H1 (cell line): ENCODE results near the gene APOA1. TPM values are rescaled to one million over a fixed set of nuclear protein-coding genes. Genes with fewer than 3 reads are reported as not detected.

Experiments
- CTCF ChIA-PET: fragments of 300-600 bp; sonication (Branson Sonifier 250); formaldehyde crosslinking; loops from one replicate; lab custom pipeline; 2021; ENCODE audit not compliant: partially characterized antibody; lab: Charles Lee
- POLR2A ChIA-PET: fragments of 300-600 bp; sonication (Branson Sonifier 250); formaldehyde crosslinking; loops from one replicate; lab custom pipeline; 2021; ENCODE audit warnings: inconsistent platforms; ENCODE audit not compliant: partially characterized antibody; lab: Charles Lee
- DNase-seq, 2 experiments: peaks; one replicate each; pipeline versions ENCODE4 v3.0.0 to v3.0.0-alpha.2; 2010 to 2022; ENCODE audit warnings: low spot score in 2 of 2, low read depth in 1 of 2, mixed read lengths in 1 of 2
- FAIRE-seq: peaks from 2 replicates; lab custom pipeline; 2011; peaks lifted over from hg19 to GRCh38; lab: Jason Lieb, UNC
- H2AFZ ChIP-seq: 2 replicates; pipeline ENCODE4 v1.8.1; 2012; ENCODE audit warnings: low read length, inconsistent platforms
- H2AK5ac ChIP-seq: 2 replicates; pipeline ENCODE4 v1.6.1; 2013; ENCODE audit warnings: low read depth, low read length
- H2BK120ac ChIP-seq: replicated peaks from 2 replicates; pipeline ENCODE3; 2013; ENCODE audit warnings: low read depth, low read length, inconsistent platforms
- H2BK12ac ChIP-seq: 2 replicates; pipeline ENCODE4 v1.6.1; 2013; ENCODE audit warnings: low read depth, low read length
- H2BK15ac ChIP-seq: 2 replicates; pipeline ENCODE4 v1.6.1; 2013; ENCODE audit warnings: low read length
- H2BK20ac ChIP-seq: 2 replicates; pipeline ENCODE4 v1.6.1; 2013; ENCODE audit warnings: low read length
- H2BK5ac ChIP-seq: 2 replicates; pipeline ENCODE4 v1.6.1; 2013; ENCODE audit warnings: low read depth, low read length
- H3K14ac ChIP-seq: 2 replicates; pipeline ENCODE4 v1.6.1; 2013; ENCODE audit warnings: inconsistent platforms; ENCODE audit not compliant: insufficient read length
- H3K18ac ChIP-seq: 2 replicates; pipeline ENCODE4 v1.6.1; 2013; ENCODE audit warnings: low read length; ENCODE audit errors: extremely low read depth
- H3K23ac ChIP-seq: 2 replicates; pipeline ENCODE4 v1.6.1; 2013; ENCODE audit warnings: inconsistent platforms; ENCODE audit not compliant: insufficient read length
- H3K23me2 ChIP-seq: 2 replicates; pipeline ENCODE4 v1.6.1; 2013; ENCODE audit warnings: low read depth, low read length
- H3K27ac ChIP-seq: 2 replicates; pipeline ENCODE4 v1.6.1; 2011; ENCODE audit warnings: low read depth, low read length, inconsistent platforms
- H3K27me3 ChIP-seq, 4 experiments: replicated peaks in 1 of 4; 1 replicate in 1 of 4; 2 replicates in 3 of 4; pipeline versions ENCODE4 v1.6.1 to v1.8.1; 2011 to 2013; ENCODE audit warnings: low read length in 3 of 4, mild to moderate bottlenecking in 3 of 4, inconsistent platforms in 2 of 4, mixed read lengths in 2 of 4, moderate library complexity in 1 of 4; ENCODE audit not compliant: control insufficient read depth in 3 of 4, insufficient read depth in 3 of 4; ENCODE audit errors: extremely low read depth in 1 of 4
- H3K36me3 ChIP-seq, 4 experiments: 2 replicates each; pipeline versions ENCODE4 v1.6.1 to v1.8.1; 2011 to 2013; ENCODE audit warnings: mild to moderate bottlenecking in 4 of 4, low read length in 3 of 4, moderate library complexity in 2 of 4, control low read depth in 1 of 4, inconsistent platforms in 1 of 4; ENCODE audit not compliant: insufficient read depth in 4 of 4, control insufficient read depth in 2 of 4
- H3K4ac ChIP-seq: replicated peaks from 2 replicates; pipeline ENCODE3; 2013; ENCODE audit warnings: low read length, low read depth, mixed read lengths, inconsistent platforms; ENCODE audit not compliant: insufficient read length
- H3K4me1 ChIP-seq, 4 experiments: replicated peaks in 1 of 4; 1 replicate in 1 of 4; 2 replicates in 3 of 4; pipeline versions ENCODE4 v1.6.1 to v1.8.1; 2011 to 2013; ENCODE audit warnings: low read length in 3 of 4, inconsistent platforms in 2 of 4, mixed read lengths in 1 of 4; ENCODE audit not compliant: insufficient read depth in 4 of 4, control insufficient read depth in 3 of 4
- H3K4me2 ChIP-seq, 2 experiments: 2 replicates each; pipeline versions ENCODE4 v1.6.1 to v1.8.1; 2011 to 2013; ENCODE audit warnings: low read depth in 2 of 2, low read length in 2 of 2, control low read depth in 1 of 2, inconsistent platforms in 1 of 2, mild to moderate bottlenecking in 1 of 2; ENCODE audit not compliant: insufficient read depth in 1 of 2
- H3K4me3 ChIP-seq, 4 experiments: fragments of 200-600, 300-600 bp in 1 of 4; sonication (generic), shearing (Covaris generic), sonication (Bioruptor Twin) in 1 of 4; 2 replicates each; pipeline versions ENCODE4 v1.5.1 to v1.8.1; 2011 to 2016; ENCODE audit warnings: low read length in 4 of 4, low read depth in 3 of 4, control low read depth in 2 of 4, inconsistent platforms in 2 of 4, mild to moderate bottlenecking in 2 of 4, mixed read lengths in 1 of 4, moderate library complexity in 1 of 4; ENCODE audit not compliant: insufficient read depth in 2 of 4; ENCODE audit errors: extremely low read depth in 1 of 4
- H3K56ac ChIP-seq: replicated peaks from 2 replicates; pipeline ENCODE3; 2013; ENCODE audit warnings: low read depth, mild to moderate bottlenecking, mixed read lengths, low read length, inconsistent platforms; ENCODE audit not compliant: insufficient read length
- H3K79me1 ChIP-seq: 2 replicates; pipeline ENCODE4 v1.6.1; 2013; ENCODE audit warnings: low read depth, low read length, control low read depth
- H3K79me2 ChIP-seq, 2 experiments: 2 replicates each; pipeline versions ENCODE4 v1.6.1 to v1.8.1; 2012 to 2013; ENCODE audit warnings: low read length in 2 of 2, mild to moderate bottlenecking in 2 of 2, inconsistent platforms in 1 of 2; ENCODE audit not compliant: insufficient read depth in 2 of 2, control insufficient read depth in 1 of 2
- H3K9ac ChIP-seq, 4 experiments: replicated peaks in 1 of 4; 1 replicate in 1 of 4; 2 replicates in 3 of 4; pipeline versions ENCODE4 v1.6.1 to v1.8.1; 2011 to 2013; ENCODE audit warnings: low read depth in 3 of 4, low read length in 3 of 4, control low read depth in 2 of 4, mild to moderate bottlenecking in 2 of 4, moderate library complexity in 2 of 4, inconsistent platforms in 1 of 4; ENCODE audit errors: extremely low read depth in 1 of 4
- H3K9me3 ChIP-seq, 2 experiments: 2 replicates each; pipeline versions ENCODE4 v1.6.1 to v1.8.1; 2012 to 2013; ENCODE audit warnings: mild to moderate bottlenecking in 2 of 2, moderate library complexity in 2 of 2, control low read depth in 1 of 2, inconsistent platforms in 1 of 2, low read depth in 1 of 2, low read length in 1 of 2, mixed read lengths in 1 of 2; ENCODE audit not compliant: insufficient read depth in 2 of 2
- H4K20me1 ChIP-seq, 2 experiments: replicated peaks in 1 of 2; 2 replicates each; pipeline versions ENCODE3 to v1.8.1; 2011 to 2013; ENCODE audit warnings: inconsistent platforms in 2 of 2, low read length in 2 of 2, mild to moderate bottlenecking in 1 of 2; ENCODE audit not compliant: insufficient read depth in 2 of 2, control insufficient read depth in 1 of 2
- H4K5ac ChIP-seq: 2 replicates; pipeline ENCODE4 v1.6.1; 2013; ENCODE audit warnings: low read length, low read depth, mixed read lengths, inconsistent platforms; ENCODE audit not compliant: insufficient read length
- H4K8ac ChIP-seq: 2 replicates; pipeline ENCODE4 v1.8.0; 2013; ENCODE audit warnings: mild to moderate bottlenecking, moderate library complexity, low read length, inconsistent platforms; ENCODE audit not compliant: insufficient read depth; ENCODE audit errors: extremely low read depth
- H4K91ac ChIP-seq: replicated peaks from 2 replicates; pipeline ENCODE3; 2013; ENCODE audit warnings: low read length, mixed read lengths, inconsistent platforms; ENCODE audit not compliant: insufficient read length
- RFX5 ChIP-seq: IDR thresholded peaks from 2 replicates; pipeline ENCODE4 v1.6.1; 2011; ENCODE audit warnings: low read depth, low read length, improper control_type of control experiment, borderline replicate concordance
- TAF7 ChIP-seq: optimal IDR thresholded peaks from 2 replicates; pipeline ENCODE3; 2011; ENCODE audit warnings: low read depth, mild to moderate bottlenecking, inconsistent platforms, low read length, moderate library complexity, borderline replicate concordance
- WGBS, 2 experiments: shearing (Covaris generic) in 1 of 2; methylation state at CpG; one replicate each; pipeline versions ENCODE4 v1.1.6 to v1.1.7; 2013 to 2015; ENCODE audit warnings: low lambda C conversion rate in 2 of 2, mixed read lengths in 2 of 2, inconsistent platforms in 1 of 2, low coverage in 1 of 2, missing lambda C conversion rate in 1 of 2; ENCODE audit not compliant: insufficient replicate concordance in 2 of 2, insufficient coverage in 1 of 2, insufficient read length in 1 of 2; ENCODE audit errors: extremely low coverage in 1 of 2, missing lambda C conversion rate in 1 of 2; 5-methylcytosine and 5-hydroxymethylcytosine counted together
- polyA plus RNA-seq, 7 experiments: library from polyadenylated mRNA; depleted of rRNA in 3 of 7; stranded (reverse) in 5 of 7; unstranded in 2 of 7; fragments of >200 nt in 5 of 7; fragments of 200-250 nt in 2 of 7; gene quantifications; 1 replicate in 5 of 7; 2 replicates in 1 of 7; 4 replicates in 1 of 7; pipeline versions ENCODE4 v1.2.1 to v1.2.3, GENCODE V29; 2011 to 2013; ENCODE audit warnings: missing spikeins in 2 of 7, mixed read lengths in 2 of 7
- total RNA-seq: library from RNA; stranded (reverse); fragmentation: NEBNext Ultra II Directional; extraction: Animal tissue kit (Norgen Biotek cat#: 25700); gene quantifications from 2 replicates; pipeline ENCODE4 v1.2.1, GENCODE V29; 2021
- TF ChIP-seq, protein P1 (sequence below): IDR thresholded peaks from 2 replicates; pipeline ENCODE4 v1.6.1; 2012; ENCODE audit warnings: inconsistent platforms

The APOA1 gene
- total and polyA plus RNA-seq, 2 of the 8 experiments (the other 6 are each of a cell fraction or from before 2014, with no cell fraction given), result 0.80 TPM; not detected in 1

DNA sequence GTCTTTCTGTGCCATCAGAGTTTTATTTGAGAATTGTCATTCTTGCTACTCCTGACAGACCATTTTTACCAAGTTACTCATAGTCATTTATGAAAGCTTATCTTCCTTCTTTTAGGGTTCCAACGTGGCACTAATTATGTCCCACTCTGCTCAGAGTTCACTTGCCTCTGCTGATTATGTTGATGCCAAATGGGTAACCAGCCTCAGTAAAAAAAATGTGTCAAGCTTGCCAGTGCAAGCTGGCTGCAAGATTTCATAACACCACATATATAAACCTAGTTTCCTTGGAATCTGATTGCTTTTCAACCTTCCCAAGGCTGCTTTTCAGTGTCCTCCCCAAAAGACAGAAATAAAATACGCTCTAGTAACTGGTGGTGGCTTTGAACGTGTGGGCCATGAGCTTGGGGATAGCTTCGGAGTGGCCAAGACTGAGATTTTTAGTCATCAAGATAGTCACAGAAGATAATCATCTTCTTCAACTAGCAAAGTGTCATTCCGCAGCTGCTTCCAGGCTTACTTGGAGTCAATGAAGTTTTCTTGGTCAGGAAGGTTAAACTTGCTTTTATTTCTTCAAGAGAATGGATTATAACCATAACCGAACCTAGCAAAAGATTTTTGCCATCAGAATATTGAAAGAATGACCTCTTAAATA, 29.5 kb upstream of the APOA1 start:
- TF ChIP-seq RFX5 (no peak), TAF7 (no peak)
- TF ChIP-seq, protein P1, sequence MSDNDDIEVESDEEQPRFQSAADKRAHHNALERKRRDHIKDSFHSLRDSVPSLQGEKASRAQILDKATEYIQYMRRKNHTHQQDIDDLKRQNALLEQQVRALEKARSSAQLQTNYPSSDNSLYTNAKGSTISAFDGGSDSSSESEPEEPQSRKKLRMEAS, result no peak
- Histone ChIP-seq H4K20me1 (no peaks in the 10 kb centered on the region), H2AK5ac (no peak overlapping the region), H2BK5ac (no peak overlapping the region), H2BK12ac (no peak overlapping the region), H3K4me3 (no peak overlapping the region), H4K8ac (no peak overlapping the region), H3K4me1 (no peaks in the 10 kb centered on the region), H2BK20ac (no peak overlapping the region), H3K23me2 (no peaks in the 10 kb centered on the region), H3K27me3 (no peaks in the 10 kb centered on the region), H4K91ac (no peak overlapping the region), H3K18ac (no peak overlapping the region), H3K36me3 (peaks cover 0 to 49% (median 35%) of the 10 kb centered on the region in 4 experiments; a peak in 7 of 8 replicates), H4K5ac (no peak overlapping the region), H2BK15ac (no peak overlapping the region), H3K79me1 (no peaks in the 10 kb centered on the region), H3K9me3 (no peaks in the 10 kb centered on the region), H3K23ac (no peak overlapping the region), H2AFZ (no peak overlapping the region), H2BK120ac (no peak overlapping the region), H3K4me2 (no peak overlapping the region), H3K14ac (no peak overlapping the region), H3K56ac (no peak overlapping the region), H3K79me2 (no peaks in the 10 kb centered on the region), H3K9ac (no peak overlapping the region), H3K27ac (no peak overlapping the region), H3K4ac (no peak overlapping the region)
- POLR2A ChIA-PET, result no interaction called here
- DNase-seq, result no peak
- CTCF ChIA-PET, result interaction anchor here (0.5 to 6.2 kb wide), 6 partner anchors 10 to 1473 kb away, joined by 3 to 37 read pairs (median 4); no protein-coding TSS in a partner anchor
- WGBS, 2 experiments, result 84% methylated on average over 6 of the region's 6 CpGs; no CpG with 5 or more reads in 1 of the 2 experiments
- no peak for FAIRE-seq
